OCI-LY7 (cell line): ENCODE measurements around the gene GPSM3. TPM values are rescaled to one million over a fixed set of nuclear protein-coding genes. Genes with fewer than 3 reads are reported as not detected.

Experiments used
- BruUV-seq: library from RNA; stranded (reverse); fragments of 400-500 nt; replicated peaks from 2 replicates; lab custom pipeline; 2021; lab: Mats Ljungman, UMichigan
- CTCF ChIA-PET: fragments of 300-600 bp; sonication (Branson Sonifier 250); formaldehyde crosslinking; loops from one replicate; lab custom pipeline; 2022; ENCODE audit warnings: antibody characterized with exemption; ENCODE audit not compliant: unreplicated experiment; lab: Charles Lee
- POLR2A ChIA-PET: fragments of 300-600 bp; sonication (Branson Sonifier 250); formaldehyde crosslinking; loops from one replicate; lab custom pipeline; 2022; ENCODE audit warnings: antibody characterized with exemption; lab: Charles Lee
- DNase-seq: peaks from one replicate; pipeline ENCODE4 v3.0.0-alpha.2; 2015; ENCODE audit warnings: low spot score
- H2AFZ ChIP-seq: fragments of 200-600 bp; sonication (generic), shearing (Covaris generic); 2 replicates; pipeline ENCODE4 v1.6.1; 2014; ENCODE audit warnings: mild to moderate bottlenecking, antibody characterized with exemption, low read length, moderate library complexity
- H3K27ac ChIP-seq: fragments of 200-600 bp; sonication (generic); 2 replicates; pipeline ENCODE4 v1.5.1; 2014; ENCODE audit warnings: mixed run types, low read depth, mild to moderate bottlenecking, moderate library complexity, low read length, inconsistent platforms; ENCODE audit not compliant: poor library complexity, severe bottlenecking
- H3K36me3 ChIP-seq: fragments of 200-600 bp; sonication (generic); 2 replicates; pipeline ENCODE4 v1.6.1; 2014; ENCODE audit warnings: mild to moderate bottlenecking, antibody characterized with exemption, low read length, moderate library complexity, mixed read lengths; ENCODE audit not compliant: insufficient read depth
- H3K4me1 ChIP-seq: fragments of 200-600 bp; sonication (generic); 2 replicates; pipeline ENCODE4 v1.5.1; 2014; ENCODE audit warnings: mild to moderate bottlenecking, low read length; ENCODE audit not compliant: insufficient read depth, poor library complexity, severe bottlenecking
- H3K4me2 ChIP-seq: fragments of 200-600 bp; sonication (generic); 2 replicates; pipeline ENCODE4 v1.6.1; 2014; ENCODE audit warnings: mild to moderate bottlenecking, low read length
- H3K4me3 ChIP-seq: fragments of 200-600 bp; sonication (generic); 2 replicates; pipeline ENCODE4 v1.5.1; 2014; ENCODE audit warnings: mild to moderate bottlenecking, low read depth, low read length; ENCODE audit not compliant: poor library complexity, severe bottlenecking
- H3K79me2 ChIP-seq: fragments of 200-600 bp; sonication (generic); 2 replicates; pipeline ENCODE4 v1.6.1; 2016; ENCODE audit warnings: low read depth, mild to moderate bottlenecking, low read length, moderate library complexity, mixed read lengths; ENCODE audit not compliant: insufficient read depth
- H3K9me2 ChIP-seq: fragments of 200-600 bp; sonication (generic); 2 replicates; pipeline ENCODE4 v1.6.1; 2016; ENCODE audit warnings: mild to moderate bottlenecking, low read length, mixed read lengths; ENCODE audit not compliant: insufficient read depth
- H3K9me3 ChIP-seq: fragments of 200-600 bp; sonication (generic); 2 replicates; pipeline ENCODE4 v1.6.1; 2014; ENCODE audit warnings: mild to moderate bottlenecking, mixed run types, low read length, mixed read lengths
- H4K20me1 ChIP-seq: fragments of 200-600 bp; sonication (generic); 2 replicates; pipeline ENCODE4 v1.6.1; 2014; ENCODE audit warnings: mild to moderate bottlenecking, antibody characterized with exemption, low read length, moderate library complexity, mixed read lengths; ENCODE audit not compliant: insufficient read depth
- EZH2phosphoT487 ChIP-seq: fragments of 200-600 bp; sonication (generic); IDR thresholded peaks from 2 replicates; pipeline ENCODE4 v1.6.1; 2018; ENCODE audit warnings: low read depth, borderline replicate concordance, mild to moderate bottlenecking, mixed run types, antibody characterized with exemption, low read length, moderate library complexity, mixed read lengths
- intact Hi-C: fragments of 100-400 bp; cut with micrococcal nuclease; formaldehyde crosslinking; loops from one replicate; pipeline ENCODE4 v1.10.0; 2022; ENCODE audit not compliant: unreplicated experiment
- total RNA-seq, 2 experiments: library from RNA; depleted of rRNA in 1 of 2; stranded (reverse); fragments of >200 nt in 1 of 2; shearing (Covaris generic) in 1 of 2; gene quantifications; 2 replicates each; pipeline ENCODE4 v1.2.3, GENCODE V29; 2014 to 2022
- TF ChIP-seq, protein P1 (sequence below): fragments of 200-600 bp; sonication (generic); conservative IDR thresholded peaks from 2 replicates; pipeline ENCODE4 v1.5.1; 2014; ENCODE audit warnings: mild to moderate bottlenecking, antibody characterized with exemption, low read length, moderate library complexity, mixed read lengths

The GPSM3 gene
- total RNA-seq, 2 experiments from 2014 or later: 94.4 to 100 TPM

DNA sequence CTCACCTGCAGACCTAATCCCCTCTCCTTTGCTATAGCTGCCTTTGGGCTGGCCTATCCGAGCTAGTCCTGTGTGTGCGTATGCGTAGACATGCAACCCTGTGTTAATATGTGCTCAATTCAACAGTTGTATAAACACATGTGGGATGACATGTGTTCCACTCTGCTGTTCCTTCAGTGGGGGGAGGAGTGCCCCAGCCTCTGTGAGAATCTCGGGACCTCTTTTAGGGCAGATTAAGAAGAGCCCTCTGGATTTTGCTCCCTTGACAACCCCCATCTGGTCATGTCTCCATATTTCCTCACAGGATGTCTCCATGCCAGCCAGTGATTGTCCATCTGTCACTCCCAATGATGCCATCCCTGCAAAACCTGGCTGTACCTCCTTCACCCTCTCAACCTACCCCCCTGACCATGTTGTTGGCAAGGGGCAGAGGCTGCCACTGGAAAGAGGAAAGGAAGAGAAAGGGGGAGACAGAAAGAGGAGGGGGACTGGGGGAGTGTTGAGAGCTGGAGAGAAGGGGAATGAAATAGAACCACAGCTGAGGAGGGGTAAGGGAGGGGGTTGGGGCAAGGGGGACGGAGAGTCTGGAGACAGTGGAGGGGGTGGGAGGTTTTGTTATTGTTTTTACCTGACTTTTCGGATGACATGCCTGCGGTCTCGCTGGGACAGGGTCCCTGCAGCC is 41.1 kb downstream of the GPSM3 start:
- ChIA-PET CTCF (no interaction called here), POLR2A (no interaction called here)
- Histone ChIP-seq H3K9me2 (no peaks in the 10 kb centered on the region), H3K9me3 (no peaks in the 10 kb centered on the region), H3K4me2 (no peak overlapping the region), H3K4me3 (no peak overlapping the region), H3K79me2 (no peaks in the 10 kb centered on the region; the same call in 1 of the 2 replicates), H3K4me1 (peaks cover 23% of the 10 kb centered on the region), H3K36me3 (peaks cover 7% of the 10 kb centered on the region), H2AFZ (no peak overlapping the region), H4K20me1 (no peaks in the 10 kb centered on the region), H3K27ac (no peak overlapping the region)
- intact Hi-C loops: no loop called here
- TF ChIP-seq, protein P1, sequence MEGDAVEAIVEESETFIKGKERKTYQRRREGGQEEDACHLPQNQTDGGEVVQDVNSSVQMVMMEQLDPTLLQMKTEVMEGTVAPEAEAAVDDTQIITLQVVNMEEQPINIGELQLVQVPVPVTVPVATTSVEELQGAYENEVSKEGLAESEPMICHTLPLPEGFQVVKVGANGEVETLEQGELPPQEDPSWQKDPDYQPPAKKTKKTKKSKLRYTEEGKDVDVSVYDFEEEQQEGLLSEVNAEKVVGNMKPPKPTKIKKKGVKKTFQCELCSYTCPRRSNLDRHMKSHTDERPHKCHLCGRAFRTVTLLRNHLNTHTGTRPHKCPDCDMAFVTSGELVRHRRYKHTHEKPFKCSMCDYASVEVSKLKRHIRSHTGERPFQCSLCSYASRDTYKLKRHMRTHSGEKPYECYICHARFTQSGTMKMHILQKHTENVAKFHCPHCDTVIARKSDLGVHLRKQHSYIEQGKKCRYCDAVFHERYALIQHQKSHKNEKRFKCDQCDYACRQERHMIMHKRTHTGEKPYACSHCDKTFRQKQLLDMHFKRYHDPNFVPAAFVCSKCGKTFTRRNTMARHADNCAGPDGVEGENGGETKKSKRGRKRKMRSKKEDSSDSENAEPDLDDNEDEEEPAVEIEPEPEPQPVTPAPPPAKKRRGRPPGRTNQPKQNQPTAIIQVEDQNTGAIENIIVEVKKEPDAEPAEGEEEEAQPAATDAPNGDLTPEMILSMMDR: no peak
- TF ChIP-seq EZH2phosphoT487: no peak
- no TSS peak for BruUV-seq
- DNase-seq: no peak

DNA sequence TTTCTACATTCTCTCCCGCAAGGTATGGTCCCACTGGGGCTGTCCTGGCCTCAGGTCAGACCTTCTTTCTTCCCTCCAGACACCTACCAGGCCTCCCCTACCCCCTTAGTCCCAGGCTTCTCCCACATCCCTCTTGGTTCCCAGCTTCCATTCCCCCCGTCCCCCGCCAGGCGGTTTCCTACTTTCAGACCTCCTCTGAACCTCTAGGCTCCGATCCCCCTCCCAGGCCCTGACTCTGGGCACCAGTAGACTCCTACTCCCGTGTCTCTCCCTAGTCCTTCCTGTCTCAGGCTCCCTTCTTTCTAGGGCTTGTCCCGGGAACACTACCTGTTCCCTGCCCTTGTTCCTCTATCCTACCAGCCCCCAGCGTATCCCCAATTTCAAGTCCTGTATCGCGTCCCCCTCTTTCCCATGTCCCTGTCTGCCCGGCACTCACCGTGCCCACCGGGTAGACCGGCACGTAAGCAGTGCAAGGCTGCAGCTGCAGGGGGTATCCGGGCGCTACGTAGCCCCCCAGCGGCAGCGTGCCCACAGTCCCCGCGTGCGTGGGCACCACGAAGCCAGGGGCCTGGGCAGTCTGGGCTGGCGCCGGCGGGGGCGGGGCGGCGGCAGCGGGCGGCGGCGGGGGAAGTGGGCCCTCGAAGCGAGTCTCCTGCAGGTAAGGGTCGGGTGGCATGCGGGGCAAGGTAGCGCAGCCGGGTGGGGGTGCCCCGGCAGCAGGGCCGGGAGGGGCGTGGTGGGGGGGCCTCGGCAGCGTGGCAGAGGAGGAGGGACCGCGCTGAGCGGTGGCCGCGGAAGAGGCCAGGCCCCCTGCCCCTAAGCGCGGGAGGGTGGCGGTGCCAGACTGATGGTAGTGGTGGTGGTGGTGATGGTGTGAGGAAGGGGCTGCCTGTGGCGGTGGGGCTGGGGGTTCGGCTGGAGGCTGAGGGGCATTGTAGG is 42.2 kb downstream of the GPSM3 start:
- POLR2A ChIA-PET: no interaction called here
- Histone ChIP-seq H3K36me3 (no peaks in the 10 kb centered on the region), H3K9me3 (no peaks in the 10 kb centered on the region), H2AFZ (no peak overlapping the region), H3K79me2 (no peaks in the 10 kb centered on the region; the same call in 1 of the 2 replicates), H3K4me2 (no peak overlapping the region), H3K9me2 (no peaks in the 10 kb centered on the region), H3K27ac (no peak overlapping the region), H3K4me1 (peaks cover 16% of the 10 kb centered on the region), H3K4me3 (no peak overlapping the region), H4K20me1 (no peaks in the 10 kb centered on the region)
- no TSS peak for BruUV-seq
- intact Hi-C loops: no loop called here
- no peak for TF ChIP-seq EZH2phosphoT487
- TF ChIP-seq, protein P1: no peak
- no peak for DNase-seq
- CTCF ChIA-PET: no interaction called here
